Measurements from ENCODE around the gene PTK6. TPM values are rescaled to one million over a fixed set of nuclear protein-coding genes. Genes with fewer than 3 reads are reported as not detected.
A peak's percentile ranks its signal among the peaks of the same experiment; 100 is the strongest.
"Not testable (repeated sequence)": the region's sequence is repeated elsewhere in the genome, so short reads cannot be mapped to it uniquely, and the experiment has no call there.

The PTK6 gene
- total RNA-seq, 3 donors from 2014 or later = 0.16 to 2.3 (median 0.88) TPM

DNA sequence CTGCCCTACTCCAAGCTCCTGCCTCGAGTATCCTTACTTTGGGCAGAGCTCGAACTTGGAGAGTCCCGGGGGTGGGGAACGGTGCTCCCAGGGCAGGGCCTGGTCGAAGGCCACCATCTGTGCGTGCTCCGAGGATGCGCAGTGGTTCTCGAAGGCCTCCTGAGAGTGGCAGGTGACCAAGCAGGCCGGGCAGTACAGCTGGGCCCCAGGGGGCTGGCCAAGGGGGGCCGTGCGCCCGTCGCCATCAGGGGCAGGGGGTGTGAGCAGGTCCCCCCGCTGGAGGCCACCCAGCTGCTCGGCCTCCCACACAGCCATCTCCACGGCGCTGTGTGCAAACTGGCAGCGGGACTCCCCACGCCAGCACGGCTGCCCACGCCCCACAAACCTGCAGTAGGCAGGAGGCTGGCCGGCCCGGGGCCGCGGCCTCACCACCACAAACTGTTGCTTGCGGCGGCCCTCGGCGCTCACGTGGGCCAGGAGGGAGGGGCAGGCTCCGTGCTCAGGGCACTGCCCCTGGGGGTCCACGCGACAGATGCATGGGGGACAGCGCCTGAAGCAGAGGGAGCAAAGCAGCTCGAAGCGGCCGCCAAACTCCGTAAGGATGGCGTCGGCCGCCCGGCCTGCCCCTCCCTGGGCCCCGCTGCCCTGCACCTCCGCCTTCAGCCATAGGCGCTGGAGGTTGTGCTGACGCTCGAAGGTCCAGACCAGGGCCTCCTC is 35.1 kb upstream of the PTK6 start:
- no peak for DNase-seq (ENCODE audit: low spot score in 2 of 2)
- Histone ChIP-seq H3K27ac (no peak overlapping the region), H3K36me3 (no peaks in the 10 kb centered on the region), H3K4me1 (peaks cover 6 to 7% of the 10 kb centered on the region in 2 donors), H3K9me3 (no peaks in the 10 kb centered on the region), H3K27me3 (no peaks in the 10 kb centered on the region), H3K4me3 (no peak overlapping the region)
- intact Hi-C loops (cut with DNase I; ENCODE audit: low total_unique reads) = no loop called here
- TF ChIP-seq, protein P1, sequence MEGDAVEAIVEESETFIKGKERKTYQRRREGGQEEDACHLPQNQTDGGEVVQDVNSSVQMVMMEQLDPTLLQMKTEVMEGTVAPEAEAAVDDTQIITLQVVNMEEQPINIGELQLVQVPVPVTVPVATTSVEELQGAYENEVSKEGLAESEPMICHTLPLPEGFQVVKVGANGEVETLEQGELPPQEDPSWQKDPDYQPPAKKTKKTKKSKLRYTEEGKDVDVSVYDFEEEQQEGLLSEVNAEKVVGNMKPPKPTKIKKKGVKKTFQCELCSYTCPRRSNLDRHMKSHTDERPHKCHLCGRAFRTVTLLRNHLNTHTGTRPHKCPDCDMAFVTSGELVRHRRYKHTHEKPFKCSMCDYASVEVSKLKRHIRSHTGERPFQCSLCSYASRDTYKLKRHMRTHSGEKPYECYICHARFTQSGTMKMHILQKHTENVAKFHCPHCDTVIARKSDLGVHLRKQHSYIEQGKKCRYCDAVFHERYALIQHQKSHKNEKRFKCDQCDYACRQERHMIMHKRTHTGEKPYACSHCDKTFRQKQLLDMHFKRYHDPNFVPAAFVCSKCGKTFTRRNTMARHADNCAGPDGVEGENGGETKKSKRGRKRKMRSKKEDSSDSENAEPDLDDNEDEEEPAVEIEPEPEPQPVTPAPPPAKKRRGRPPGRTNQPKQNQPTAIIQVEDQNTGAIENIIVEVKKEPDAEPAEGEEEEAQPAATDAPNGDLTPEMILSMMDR (IDR thresholded peaks at IDR 0.05) = no peak
- no peak for TF ChIP-seq POLR2A (IDR thresholded peaks at IDR 0.05)

DNA sequence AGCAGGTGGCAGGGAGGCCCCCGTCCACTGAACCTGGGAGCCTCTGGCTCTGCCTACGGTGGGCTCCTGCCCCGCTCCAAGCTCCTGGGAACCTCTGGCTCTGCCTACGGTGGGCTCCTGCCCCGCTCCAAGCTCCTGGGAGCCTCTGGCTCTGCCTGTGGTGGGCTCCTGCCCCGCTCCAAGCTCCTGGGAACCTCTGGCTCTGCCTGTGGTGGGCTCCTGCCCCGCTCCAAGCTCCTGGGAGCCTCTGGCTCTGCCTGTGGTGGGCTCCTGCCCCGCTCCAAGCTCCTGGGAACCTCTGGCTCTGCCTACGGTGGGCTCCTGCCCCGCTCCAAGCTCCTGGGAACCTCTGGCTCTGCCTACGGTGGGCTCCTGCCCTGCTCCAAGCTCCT is 33.9 kb upstream of the PTK6 start:
- DNase-seq (ENCODE audit: low spot score in 2 of 2); intact Hi-C loops (cut with DNase I; ENCODE audit: low total_unique reads); H3K27me3 ChIP-seq; H3K4me3 ChIP-seq; H3K27ac ChIP-seq; H3K9me3 ChIP-seq; H3K4me1 ChIP-seq; H3K36me3 ChIP-seq: not testable (repeated sequence)

DNA sequence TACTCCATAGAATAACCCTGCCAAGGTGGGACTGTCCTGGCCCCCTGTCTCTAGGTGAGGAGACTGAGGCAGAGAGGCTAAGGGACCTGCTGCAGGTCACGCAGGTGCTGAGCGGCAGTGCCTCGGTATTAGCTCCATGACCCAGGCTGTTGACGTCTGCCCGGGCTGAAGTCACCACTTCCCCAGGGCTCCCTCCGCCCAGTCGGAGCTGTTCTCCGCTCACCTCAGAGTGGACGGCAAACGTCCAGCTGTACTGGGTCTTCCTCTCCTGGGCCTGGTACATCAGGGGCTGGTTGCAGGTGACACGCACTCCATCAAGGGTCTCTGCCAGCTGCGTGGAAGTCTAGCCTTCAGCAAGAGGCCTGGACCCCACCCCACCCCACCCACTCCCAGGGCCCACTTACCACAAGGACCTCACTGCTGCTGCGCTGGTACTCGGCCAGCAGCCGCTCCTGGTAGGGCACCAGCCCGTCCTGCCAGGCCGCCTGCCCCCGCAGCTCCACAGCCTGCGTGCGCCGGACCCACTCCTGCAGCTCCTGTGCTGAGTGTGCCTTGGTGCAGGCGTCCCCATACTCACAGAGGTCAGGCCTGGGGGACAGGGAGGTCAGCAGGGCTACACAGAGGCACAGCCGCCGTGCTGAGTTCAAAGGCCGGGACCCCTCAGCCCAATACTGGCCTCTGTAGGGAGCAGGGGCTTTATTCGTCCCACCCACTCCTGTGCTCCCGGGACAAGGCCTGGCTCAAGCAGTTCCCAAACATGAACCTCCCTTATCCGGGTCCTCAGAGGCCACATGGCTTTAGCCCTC is 33.3 kb upstream of the PTK6 start:
- no peaks in the 10 kb centered on the region for H3K9me3 ChIP-seq
- no peak overlapping the region for H3K27ac ChIP-seq
- DNase-seq (ENCODE audit: low spot score in 2 of 2) = no peak
- H3K4me1 ChIP-seq = peaks cover 6 to 7% of the 10 kb centered on the region in 2 donors
- intact Hi-C loops (cut with DNase I; ENCODE audit: low total_unique reads) = no loop called here
- no peaks in the 10 kb centered on the region for H3K27me3 ChIP-seq
- no peak overlapping the region for H3K4me3 ChIP-seq
- TF ChIP-seq, protein P1 (IDR thresholded peaks at IDR 0.05) = no peak
- TF ChIP-seq POLR2AphosphoS5 (IDR thresholded peaks at IDR 0.05) = no peak
- no peak for TF ChIP-seq POLR2A (IDR thresholded peaks at IDR 0.05)
- H3K36me3 ChIP-seq = no peaks in the 10 kb centered on the region

DNA sequence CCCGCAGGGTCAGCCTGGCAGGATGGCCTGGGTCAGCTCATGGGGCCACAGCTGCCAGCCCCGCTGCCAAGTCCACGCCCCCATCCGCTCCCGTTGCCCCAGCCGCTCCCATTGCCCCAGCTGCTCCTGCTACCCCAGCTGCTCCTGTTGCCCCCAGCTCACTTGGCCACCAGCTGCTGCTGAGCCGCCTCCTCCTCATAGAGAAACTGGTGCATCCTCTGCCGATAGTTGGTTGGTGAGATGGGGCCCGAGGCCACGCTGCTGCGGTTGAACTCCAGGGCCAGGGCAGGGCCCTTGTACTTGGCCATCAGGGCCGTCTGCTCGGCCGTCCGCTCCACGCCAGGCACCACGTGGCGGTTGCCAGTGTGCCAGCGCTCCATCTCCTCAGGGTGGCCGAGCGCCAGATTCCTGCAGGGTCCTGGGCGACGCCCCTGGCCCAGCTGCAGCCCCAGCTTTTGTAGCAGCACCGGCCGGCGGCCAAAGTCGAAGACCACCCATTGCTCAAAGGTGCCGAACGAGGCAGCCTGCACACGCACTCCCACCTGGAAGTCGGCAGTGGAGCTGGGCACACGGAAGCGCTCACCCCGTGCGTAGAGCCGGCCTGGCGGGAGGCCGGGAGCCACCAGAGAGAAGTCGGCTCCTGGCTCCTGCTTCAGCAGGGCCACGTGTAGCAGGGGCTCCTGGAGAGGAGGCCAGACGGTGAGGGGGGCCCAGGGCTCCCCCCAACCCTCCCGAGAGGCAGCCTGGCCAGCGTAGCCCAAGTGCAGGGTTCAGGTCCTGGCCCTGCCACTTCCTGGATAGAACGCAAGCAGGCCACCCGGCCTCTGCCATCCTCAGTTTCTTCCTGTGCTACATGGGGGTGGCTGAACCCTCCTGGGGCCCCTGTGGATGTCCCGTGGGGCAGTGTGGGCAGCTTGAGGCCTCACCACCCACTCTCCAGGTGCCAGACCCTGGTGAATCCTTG is 32.1 kb upstream of the PTK6 start:
- intact Hi-C loops (cut with DNase I; ENCODE audit: low total_unique reads) = no loop called here
- Histone ChIP-seq H3K4me3 (no peak overlapping the region), H3K9me3 (no peaks in the 10 kb centered on the region), H3K27me3 (no peaks in the 10 kb centered on the region), H3K4me1 (peaks cover 6 to 7% of the 10 kb centered on the region in 2 donors), H3K27ac (no peak overlapping the region), H3K36me3 (peaks cover under 1% of the 10 kb centered on the region)
- TF ChIP-seq, protein P1 (IDR thresholded peaks at IDR 0.05) = no peak
- TF ChIP-seq POLR2A (IDR thresholded peaks at IDR 0.05) (no peak), POLR2AphosphoS5 (IDR thresholded peaks at IDR 0.05) (no peak)
- no peak for DNase-seq (ENCODE audit: low spot score in 2 of 2)

DNA sequence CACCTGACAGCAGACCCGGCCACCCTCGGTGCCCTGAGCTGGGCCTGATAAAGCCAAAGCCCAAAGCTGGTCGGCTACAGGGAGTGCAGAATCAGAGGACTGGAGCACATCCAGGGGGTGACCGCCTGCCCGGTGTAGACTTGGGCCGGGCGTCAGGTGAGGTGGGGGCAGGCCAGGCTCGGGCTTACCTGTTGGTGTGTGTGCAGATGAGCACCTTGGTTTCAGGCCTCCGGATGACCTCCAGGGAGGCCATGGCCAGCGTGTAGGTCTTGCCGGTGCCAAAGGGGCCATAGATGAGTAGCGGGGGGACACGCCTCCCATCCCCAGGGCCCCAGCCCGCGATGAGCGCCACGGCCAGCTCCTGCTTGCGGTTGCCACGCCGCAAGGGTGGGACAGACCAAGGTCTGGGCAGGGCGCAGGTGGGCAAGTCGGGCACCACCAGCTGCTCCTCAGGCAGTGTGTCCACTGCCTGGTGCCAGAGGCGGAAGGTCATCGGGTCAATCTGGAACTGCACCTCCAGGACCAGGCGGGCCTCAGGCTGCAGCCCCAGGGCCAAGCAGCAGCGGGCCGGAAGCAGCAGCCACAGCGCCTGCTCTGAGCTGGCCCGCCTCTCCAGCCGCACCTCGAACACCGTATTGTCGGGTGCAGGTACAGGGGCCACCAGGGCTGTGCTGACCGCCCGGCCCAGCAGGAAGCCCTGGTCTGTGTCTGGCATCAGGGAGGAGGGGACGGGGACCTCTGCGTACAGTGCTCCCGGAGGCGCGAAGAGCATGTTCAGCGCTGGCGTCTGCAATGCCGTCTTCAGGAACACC is 31.2 kb upstream of the PTK6 start:
- intact Hi-C loops (cut with DNase I; ENCODE audit: low total_unique reads) = no loop called here
- peaks cover 9% of the 10 kb centered on the region for H3K36me3 ChIP-seq
- no peak overlapping the region for H3K27ac ChIP-seq

More for the DNA sequence above, 31.2 kb upstream of the PTK6 start:
- no peaks in the 10 kb centered on the region for H3K27me3 ChIP-seq
- peaks cover 4 to 6% of the 10 kb centered on the region in 2 donors for H3K4me1 ChIP-seq
- H3K9me3 ChIP-seq = no peaks in the 10 kb centered on the region
- H3K4me3 ChIP-seq = peak overlapping the region in 1 of 3 donors; percentile 15
- TF ChIP-seq, protein P1 (IDR thresholded peaks at IDR 0.05) = no peak
- TF ChIP-seq POLR2AphosphoS5 (IDR thresholded peaks at IDR 0.05) = no peak
- TF ChIP-seq POLR2A (IDR thresholded peaks at IDR 0.05) = no peak
- no peak for DNase-seq (ENCODE audit: low spot score in 2 of 2)

All from breast epithelium (tissue), 4 donors.